OCI-LY3 (cell line): ENCODE data around the gene RPS10.

Source experiments
- H2AFZ ChIP-seq: fragments of 200-600, 300-600 bp; shearing (Covaris generic); 2 replicates; pipeline ENCODE4 v1.6.0; 2014; ENCODE audit warnings: antibody characterized with exemption, low read depth, low read length
- H3K27ac ChIP-seq: fragments of 200-600, 300-600 bp; sonication (generic); 2 replicates; pipeline ENCODE4 v1.5.1; 2014; ENCODE audit warnings: mild to moderate bottlenecking, low read length, moderate library complexity, mixed read lengths
- H3K27me3 ChIP-seq: fragments of 200-600, 300-600 bp; sonication (generic); 2 replicates; pipeline ENCODE4 v1.6.1; 2014; ENCODE audit warnings: low read depth, low read length, mixed read lengths
- H3K36me3 ChIP-seq: fragments of 200-600, 300-600 bp; sonication (generic); replicated peaks from 2 replicates; pipeline ENCODE3; 2014; ENCODE audit warnings: low read depth, low read length, mixed read lengths
- H3K4me1 ChIP-seq: fragments of 300-600, 200-600 bp; sonication (generic); 2 replicates; pipeline ENCODE4 v1.6.1; 2014; ENCODE audit warnings: low read length, mixed read lengths
- H3K4me2 ChIP-seq: fragments of 200-600, 300-600 bp; sonication (generic); 2 replicates; pipeline ENCODE4 v1.6.1; 2014; ENCODE audit warnings: low read length, mixed read lengths
- H3K4me3 ChIP-seq: fragments of 300-600, 200-600 bp; sonication (generic); 2 replicates; pipeline ENCODE4 v1.5.1; 2014; ENCODE audit warnings: antibody characterized with exemption, mild to moderate bottlenecking, low read length, moderate library complexity
- H3K79me2 ChIP-seq: fragments of 300-600, 200-600 bp; shearing (Covaris generic); 2 replicates; pipeline ENCODE4 v1.6.1; 2014; ENCODE audit warnings: mild to moderate bottlenecking, low read length, mixed read lengths
- H3K9ac ChIP-seq: fragments of 300-600, 200-600 bp; shearing (Covaris generic); 2 replicates; pipeline ENCODE4 v1.6.0; 2014; ENCODE audit warnings: mild to moderate bottlenecking, low read length, moderate library complexity
- H3K9me3 ChIP-seq: fragments of 200-600, 300-600 bp; shearing (Covaris generic); 2 replicates; pipeline ENCODE4 v1.6.1; 2014; ENCODE audit warnings: low read length, mixed read lengths; ENCODE audit not compliant: insufficient read depth
- H4K20me1 ChIP-seq: fragments of 200-600, 300-600 bp; sonication (generic); 2 replicates; pipeline ENCODE4 v1.6.1; 2016; ENCODE audit warnings: low read length, mixed read lengths; ENCODE audit not compliant: insufficient read depth
- EZH2phosphoT487 ChIP-seq: fragments of 200-600 bp; shearing (Covaris generic); IDR thresholded peaks from 2 replicates; pipeline ENCODE4 v1.6.1; 2018; ENCODE audit warnings: antibody characterized with exemption, mixed run types, low read depth
- TF ChIP-seq, protein P1 (sequence below): fragments of 200-600, 300-600 bp; sonication (generic); IDR thresholded peaks from 2 replicates; pipeline ENCODE4 v1.5.1; 2014; ENCODE audit warnings: antibody characterized with exemption, low read length, low read depth

RPS10 gene

DNA sequence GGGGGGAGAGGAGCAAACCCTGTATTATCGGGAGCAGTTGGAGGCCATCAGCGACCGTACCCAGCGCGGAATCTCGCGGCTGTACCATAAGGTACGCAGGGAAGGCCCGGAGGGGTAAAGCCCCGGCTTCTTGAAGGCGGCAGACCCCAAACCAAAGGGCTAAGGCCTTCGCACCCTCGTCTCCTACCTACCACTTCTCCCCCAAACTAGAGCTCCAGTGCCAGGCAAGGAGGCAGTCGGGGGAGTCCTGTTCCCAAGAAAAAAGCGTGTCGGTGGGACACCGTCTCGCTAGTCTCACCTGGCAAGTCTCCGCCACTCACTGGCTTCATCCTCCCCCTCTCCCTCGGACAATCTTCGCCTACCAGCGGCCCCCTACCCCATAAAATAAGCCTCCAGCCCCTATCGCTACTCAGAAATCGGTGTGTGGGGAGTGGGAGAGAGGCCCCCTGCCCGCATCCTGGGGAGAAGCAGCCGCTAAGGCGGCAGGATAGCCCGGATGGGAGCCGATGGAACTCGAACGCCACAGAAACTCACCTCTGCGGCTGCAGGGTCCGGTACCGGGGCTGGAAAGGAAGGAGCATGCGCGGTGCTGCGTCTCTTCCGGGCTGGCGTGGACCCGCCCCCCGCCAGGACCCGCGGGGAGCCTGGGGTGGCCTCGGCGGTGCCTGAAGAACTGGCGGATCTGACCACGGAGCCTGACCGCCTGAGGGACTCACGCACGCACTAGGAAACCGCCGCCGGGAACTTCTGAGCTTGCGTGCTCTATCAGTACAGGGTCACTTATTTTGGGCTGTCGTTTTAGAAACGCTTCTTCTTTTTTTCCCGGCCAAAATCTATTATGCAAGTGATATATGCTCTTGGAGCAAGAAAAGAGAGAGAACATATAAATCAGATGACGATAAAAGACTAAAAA lies at the start of gene RPS10:
RPS10 (minus strand) TSS at position 572 of the 913 bp plus-strand sequence. CDS start 848 bp downstream, outside the sequence.
- H4K20me1 ChIP-seq, result 0 out of 2 replicates have a peak, but pooled peaks cover 2% of the 10 kb centered on the region
- H3K79me2 ChIP-seq, result peaks cover 41% of the 10 kb centered on the region
- peak within 1 kb of the TSS; percentile 58 for H3K27ac ChIP-seq
- peaks cover 35% of the 10 kb centered on the region for H3K36me3 ChIP-seq
- H3K9me3 ChIP-seq, result no peaks in the 10 kb centered on the region
- H3K9ac ChIP-seq, result peak within 1 kb of the TSS; percentile 98
- TF ChIP-seq, protein P1, sequence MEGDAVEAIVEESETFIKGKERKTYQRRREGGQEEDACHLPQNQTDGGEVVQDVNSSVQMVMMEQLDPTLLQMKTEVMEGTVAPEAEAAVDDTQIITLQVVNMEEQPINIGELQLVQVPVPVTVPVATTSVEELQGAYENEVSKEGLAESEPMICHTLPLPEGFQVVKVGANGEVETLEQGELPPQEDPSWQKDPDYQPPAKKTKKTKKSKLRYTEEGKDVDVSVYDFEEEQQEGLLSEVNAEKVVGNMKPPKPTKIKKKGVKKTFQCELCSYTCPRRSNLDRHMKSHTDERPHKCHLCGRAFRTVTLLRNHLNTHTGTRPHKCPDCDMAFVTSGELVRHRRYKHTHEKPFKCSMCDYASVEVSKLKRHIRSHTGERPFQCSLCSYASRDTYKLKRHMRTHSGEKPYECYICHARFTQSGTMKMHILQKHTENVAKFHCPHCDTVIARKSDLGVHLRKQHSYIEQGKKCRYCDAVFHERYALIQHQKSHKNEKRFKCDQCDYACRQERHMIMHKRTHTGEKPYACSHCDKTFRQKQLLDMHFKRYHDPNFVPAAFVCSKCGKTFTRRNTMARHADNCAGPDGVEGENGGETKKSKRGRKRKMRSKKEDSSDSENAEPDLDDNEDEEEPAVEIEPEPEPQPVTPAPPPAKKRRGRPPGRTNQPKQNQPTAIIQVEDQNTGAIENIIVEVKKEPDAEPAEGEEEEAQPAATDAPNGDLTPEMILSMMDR, result no peak
- no peak for TF ChIP-seq EZH2phosphoT487
- peaks cover 9% of the 10 kb centered on the region for H3K4me1 ChIP-seq
- H3K4me2 ChIP-seq, result peak within 1 kb of the TSS; percentile 87
- H3K27me3 ChIP-seq, result no peaks in the 10 kb centered on the region
- H3K4me3 ChIP-seq, result peak within 1 kb of the TSS; percentile 96
- H2AFZ ChIP-seq, result peak within 1 kb of the TSS; percentile 86

DNA sequence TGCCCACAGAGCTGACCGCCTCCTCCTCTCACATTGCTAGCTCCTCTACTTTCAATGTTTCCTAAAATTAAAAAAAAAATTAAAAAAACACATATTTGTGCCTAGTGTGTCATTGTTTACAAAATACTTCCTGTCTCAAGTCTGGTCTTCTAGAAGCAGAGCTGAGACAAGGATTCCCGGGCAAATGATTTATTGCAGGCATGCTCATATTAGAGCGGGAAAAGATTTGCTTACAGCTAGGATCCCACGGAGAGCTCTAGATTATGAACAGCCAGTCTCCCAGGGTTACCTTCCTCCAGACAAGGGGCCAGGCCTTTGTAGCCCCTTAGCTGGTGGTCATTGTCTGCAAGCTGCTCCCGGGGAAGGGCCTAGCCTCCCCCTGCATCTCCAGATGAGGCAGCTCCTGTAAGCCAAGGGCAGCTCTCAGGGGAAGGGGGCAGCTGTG lies 49.4 kb upstream of the RPS10 start:
- TF ChIP-seq, protein P1, result no peak
- no peak for TF ChIP-seq EZH2phosphoT487
- no peak overlapping the region for H3K4me2 ChIP-seq
- H3K36me3 ChIP-seq, result no peaks in the 10 kb centered on the region
- no peaks in the 10 kb centered on the region for H3K4me1 ChIP-seq
- no peak overlapping the region for H3K9ac ChIP-seq
- no peaks in the 10 kb centered on the region for H4K20me1 ChIP-seq
- no peak overlapping the region for H3K27ac ChIP-seq
- H3K9me3 ChIP-seq, result no peaks in the 10 kb centered on the region
- no peak overlapping the region for H3K4me3 ChIP-seq
- H2AFZ ChIP-seq, result no peak overlapping the region
- no peaks in the 10 kb centered on the region for H3K79me2 ChIP-seq
- no peaks in the 10 kb centered on the region for H3K27me3 ChIP-seq

DNA sequence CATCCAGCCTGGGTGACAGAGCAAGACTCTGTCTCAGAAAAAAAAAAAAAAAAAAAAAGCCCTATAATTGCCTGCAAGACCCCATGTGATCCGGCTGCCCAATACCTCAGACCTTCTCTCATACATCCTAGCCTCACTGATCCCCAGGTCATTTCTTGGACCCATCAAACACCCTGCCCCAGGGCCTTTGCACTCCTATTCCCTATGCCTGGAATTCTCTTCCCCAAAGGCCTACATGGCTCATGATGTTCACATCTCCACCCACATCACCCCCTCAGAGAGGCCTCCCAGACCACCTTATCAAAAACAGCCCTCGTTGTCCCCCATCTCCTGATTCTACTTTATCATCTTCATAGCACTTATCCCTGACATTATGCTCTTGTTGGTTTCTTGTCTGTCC lies 48.9 kb upstream of the RPS10 start:
- TF ChIP-seq, protein P1, result no peak
- no peak for TF ChIP-seq EZH2phosphoT487
- Histone ChIP-seq H3K36me3 (no peaks in the 10 kb centered on the region), H3K9ac (no peak overlapping the region), H3K4me1 (peaks cover under 1% of the 10 kb centered on the region; the same call in 1 of the 2 replicates), H3K4me3 (no peak overlapping the region), H2AFZ (no peak overlapping the region), H3K27ac (no peak overlapping the region), H3K27me3 (no peaks in the 10 kb centered on the region), H4K20me1 (no peaks in the 10 kb centered on the region), H3K9me3 (no peaks in the 10 kb centered on the region), H3K4me2 (no peak overlapping the region), H3K79me2 (no peaks in the 10 kb centered on the region)

DNA sequence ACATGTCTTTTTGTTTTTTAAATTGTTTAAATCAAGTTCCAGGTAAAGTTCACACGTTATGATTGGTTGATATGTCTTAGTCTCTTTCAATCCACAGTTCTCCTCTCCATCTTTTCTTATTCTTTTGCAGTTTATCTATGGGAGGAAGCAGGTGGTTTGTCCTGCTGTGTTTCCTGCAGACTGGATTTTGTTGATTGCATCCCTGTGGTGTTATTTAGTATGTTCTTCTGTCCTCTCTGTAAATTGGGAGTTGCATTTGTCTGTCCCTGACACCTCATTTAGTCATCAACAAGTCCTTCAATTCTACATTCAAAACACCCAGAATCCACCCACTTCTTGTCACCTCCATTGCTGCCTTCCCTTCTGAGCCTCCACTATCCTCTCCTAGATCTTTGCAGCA lies 48.1 kb upstream of the RPS10 start:
- Histone ChIP-seq H3K27me3 (no peaks in the 10 kb centered on the region), H2AFZ (no peak overlapping the region), H3K9me3 (no peaks in the 10 kb centered on the region), H3K79me2 (no peaks in the 10 kb centered on the region), H4K20me1 (no peaks in the 10 kb centered on the region), H3K36me3 (no peaks in the 10 kb centered on the region), H3K4me2 (no peak overlapping the region), H3K9ac (no peak overlapping the region), H3K4me3 (no peak overlapping the region), H3K27ac (no peak overlapping the region), H3K4me1 (peaks cover 8% of the 10 kb centered on the region)
- no peak for TF ChIP-seq EZH2phosphoT487
- TF ChIP-seq, protein P1, result no peak
